Measurements from ENCODE around the gene MNT. TPM values are rescaled to one million over a fixed set of nuclear protein-coding genes. Genes with fewer than 3 reads are reported as not detected.

MNT gene
- total RNA-seq, 2 experiments from 2014 or later = 35.6 to 38.6 TPM

GRCh38 chr17:2406903-2407790 lies 6.3 kb upstream of the MNT start:
- peak overlapping the region; percentile 49 for H3K27ac Mint-ChIP-seq
- no peak for ATAC-seq (ENCODE audit: low read depth)
- POLR2A ChIA-PET = no interaction called here
- no peaks in the 10 kb centered on the region for H3K27me3 Mint-ChIP-seq
- H3K9me3 Mint-ChIP-seq = no peaks in the 10 kb centered on the region
- H3K36me3 Mint-ChIP-seq = peaks cover 2% of the 10 kb centered on the region
- no peak for DNase-seq
- no peak overlapping the region for H3K4me3 Mint-ChIP-seq
- H3K4me1 Mint-ChIP-seq = peaks cover 14% of the 10 kb centered on the region

GRCh38 chr17:2406271-2406902 lies 5.5 kb upstream of the MNT start:
- H3K27ac Mint-ChIP-seq = peak overlapping the region; percentile 49
- H3K27me3 Mint-ChIP-seq = no peaks in the 10 kb centered on the region
- no peak overlapping the region for H3K4me3 Mint-ChIP-seq
- peaks cover 2% of the 10 kb centered on the region for H3K36me3 Mint-ChIP-seq
- POLR2A ChIA-PET = no interaction called here
- no peak for DNase-seq
- no peak for ATAC-seq (ENCODE audit: low read depth)
- peaks cover 16% of the 10 kb centered on the region for H3K4me1 Mint-ChIP-seq
- H3K9me3 Mint-ChIP-seq = no peaks in the 10 kb centered on the region

DNA sequence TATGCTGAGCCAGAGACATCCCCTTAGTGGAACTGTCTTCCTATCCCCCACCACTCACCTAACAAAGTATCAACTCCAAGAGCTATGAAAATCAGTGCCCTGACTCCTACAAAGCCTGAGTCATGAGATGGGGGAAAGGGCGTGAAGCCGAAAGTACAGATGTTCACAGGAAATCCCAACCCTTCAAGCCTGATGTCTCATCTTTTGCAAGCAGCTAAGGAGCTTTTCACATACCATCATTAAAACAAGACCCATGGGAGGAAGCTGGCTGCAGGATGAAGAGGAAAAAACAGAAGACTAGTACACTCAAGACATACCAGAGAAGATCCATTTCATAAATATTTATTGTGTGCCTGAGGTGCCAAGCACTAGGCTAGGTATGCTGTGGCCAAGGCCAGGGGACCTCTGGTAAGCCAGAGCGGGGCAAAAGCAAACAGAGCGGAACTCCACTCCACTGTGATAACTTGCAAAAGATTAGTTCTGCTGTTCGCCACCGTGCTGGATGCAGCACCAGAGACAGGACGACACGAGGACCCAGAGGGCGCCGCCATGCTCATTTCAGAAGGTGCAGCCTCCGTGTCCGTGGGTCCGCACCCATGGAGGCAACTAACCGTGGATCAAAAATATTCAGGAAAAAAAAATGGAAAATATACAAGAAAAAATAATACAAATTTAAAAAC lies 4.5 kb upstream of the MNT start:
- Mint-ChIP-seq H3K9me3 (no peaks in the 10 kb centered on the region), H3K4me3 (no peak overlapping the region), H3K27ac (no peak overlapping the region), H3K36me3 (no peaks in the 10 kb centered on the region), H3K27me3 (no peaks in the 10 kb centered on the region), H3K4me1 (peaks cover 16% of the 10 kb centered on the region)
- ATAC-seq (ENCODE audit: low read depth) (no peak), DNase-seq (no peak)
- POLR2A ChIA-PET = no interaction called here

DNA sequence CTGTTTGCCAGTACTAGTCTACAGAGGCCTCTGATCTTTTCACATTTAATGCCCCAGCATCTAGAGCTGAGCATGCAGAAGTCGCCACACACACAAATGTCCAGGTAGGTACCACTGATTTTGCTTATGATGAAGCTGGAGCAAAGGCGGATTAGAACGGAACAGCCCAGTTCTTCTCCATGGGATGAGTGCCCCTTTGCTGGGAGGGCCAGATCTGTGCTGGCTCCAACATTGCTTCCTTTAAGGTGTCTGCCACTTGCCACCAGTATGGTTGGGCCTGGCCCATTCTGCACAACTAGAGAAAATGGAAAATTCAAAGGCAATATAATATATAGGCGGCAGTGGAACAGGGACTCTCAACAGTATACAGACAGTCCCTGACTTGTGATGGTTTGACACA lies 2.2 kb upstream of the MNT start:
- DNase-seq (no peak), ATAC-seq (ENCODE audit: low read depth) (no peak)
- peak overlapping the region; percentile 85 for H3K4me3 Mint-ChIP-seq
- peak overlapping the region; percentile 85 for H3K27ac Mint-ChIP-seq
- POLR2A ChIA-PET = interaction anchor here (0.6 to 4.5 kb wide), 5 partner anchors 8 to 253 kb away, joined by 4 to 73 read pairs (median 7); no protein-coding TSS in a partner anchor
- no peaks in the 10 kb centered on the region for H3K36me3 Mint-ChIP-seq
- H3K9me3 Mint-ChIP-seq = no peaks in the 10 kb centered on the region
- H3K4me1 Mint-ChIP-seq = peaks cover 30% of the 10 kb centered on the region
- H3K27me3 Mint-ChIP-seq = no peaks in the 10 kb centered on the region

GRCh38 chr17:2402544-2402943 lies 1.7 kb upstream of the MNT start:
- H3K27ac Mint-ChIP-seq = peak overlapping the region; percentile 85
- no peaks in the 10 kb centered on the region for H3K36me3 Mint-ChIP-seq
- H3K9me3 Mint-ChIP-seq = no peaks in the 10 kb centered on the region
- ATAC-seq (ENCODE audit: low read depth) (no peak), DNase-seq (no peak)
- H3K27me3 Mint-ChIP-seq = no peaks in the 10 kb centered on the region
- peaks cover 34% of the 10 kb centered on the region for H3K4me1 Mint-ChIP-seq
- H3K4me3 Mint-ChIP-seq = peak overlapping the region; percentile 85
- POLR2A ChIA-PET = interaction anchor here (1.9 to 4.5 kb wide), 4 partner anchors 9 to 20 kb away, joined by 5 to 73 read pairs (median 12); no protein-coding TSS in a partner anchor

DNA sequence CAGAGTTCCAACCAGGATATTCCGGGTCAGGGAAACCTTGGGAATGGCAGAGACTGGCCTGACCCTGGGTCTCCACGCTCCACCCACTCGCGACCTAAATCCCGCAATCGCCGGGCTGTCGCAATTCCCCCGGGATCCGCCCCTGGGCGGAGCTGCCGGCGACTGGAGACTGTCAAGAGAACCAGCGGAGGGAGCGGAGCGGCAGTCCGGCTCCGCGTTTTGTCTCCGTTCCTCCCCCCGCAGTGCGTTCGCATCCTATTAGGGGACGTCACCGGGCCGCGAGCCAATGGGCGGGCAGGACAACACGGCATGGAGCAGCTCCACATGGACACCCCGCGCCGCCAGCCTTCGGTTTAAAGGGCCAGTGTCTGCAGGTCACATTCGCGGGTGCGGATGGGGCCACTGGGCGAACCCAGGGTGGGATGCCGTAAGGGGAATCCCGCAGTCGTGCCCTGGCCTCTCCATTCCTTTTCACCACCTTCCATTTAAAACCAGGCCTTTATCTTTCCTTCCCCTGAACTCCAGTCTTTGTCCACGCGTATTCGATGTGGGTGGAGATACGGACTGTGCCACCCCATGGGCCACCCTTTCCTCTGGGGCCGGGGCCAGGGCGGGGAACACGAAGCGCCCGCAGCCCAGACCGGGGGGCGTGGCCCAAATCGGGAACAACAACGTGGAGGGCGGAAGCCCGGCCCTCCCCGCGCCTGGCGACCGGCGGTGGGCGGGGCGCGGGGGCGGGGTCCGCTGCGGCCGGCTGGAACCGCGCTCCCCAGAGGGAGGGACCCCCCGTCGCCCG lies 764 bp upstream of the MNT start:
- Mint-ChIP-seq H3K9me3 (no peaks in the 10 kb centered on the region), H3K4me3 (peak overlapping the region; percentile 93), H3K4me1 (peaks cover 40% of the 10 kb centered on the region), H3K36me3 (no peaks in the 10 kb centered on the region), H3K27me3 (no peaks in the 10 kb centered on the region), H3K27ac (peak overlapping the region; percentile 98)
- POLR2A ChIA-PET = interaction anchor here (0.5 to 4.5 kb wide), 7 partner anchors 9 to 343 kb away, joined by 3 to 73 read pairs (median 5); partner anchors contain the start of gene TSR1
- ATAC-seq (ENCODE audit: low read depth) (peak; percentile 50), DNase-seq (peak; percentile 98)

DNA sequence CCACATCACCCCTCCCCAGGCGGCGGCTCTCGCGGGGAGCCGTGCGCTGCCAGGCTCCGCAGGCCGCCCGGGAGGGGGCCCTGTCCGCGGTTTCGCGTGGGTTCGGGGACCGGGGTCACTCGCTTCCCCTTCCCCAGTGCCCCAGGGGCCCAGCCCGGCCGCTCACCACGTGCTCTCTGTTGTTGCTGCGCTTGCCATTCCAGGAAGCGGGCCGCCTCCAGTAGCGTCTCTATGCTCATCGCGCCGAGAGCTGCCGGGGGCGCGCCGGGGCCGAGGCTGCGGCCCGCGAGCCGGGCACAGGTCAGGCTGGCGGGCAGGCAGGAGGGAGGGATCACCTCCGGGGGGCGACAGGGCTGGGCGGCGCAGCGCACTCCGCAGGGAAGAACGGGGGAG lies 390 bp downstream of the MNT start:
- peak overlapping the region; percentile 100 for H3K27ac Mint-ChIP-seq
- H3K27me3 Mint-ChIP-seq = no peaks in the 10 kb centered on the region
- H3K4me3 Mint-ChIP-seq = peak overlapping the region; percentile 93
- DNase-seq (peak; percentile 77), ATAC-seq (ENCODE audit: low read depth) (peak; percentile 3)
- H3K4me1 Mint-ChIP-seq = peaks cover 44% of the 10 kb centered on the region
- H3K9me3 Mint-ChIP-seq = no peaks in the 10 kb centered on the region
- H3K36me3 Mint-ChIP-seq = no peaks in the 10 kb centered on the region
- POLR2A ChIA-PET = interaction anchor here (1.6 to 4.5 kb wide), 4 partner anchors 8 to 342 kb away, joined by 3 to 73 read pairs (median 12); no protein-coding TSS in a partner anchor

DNA sequence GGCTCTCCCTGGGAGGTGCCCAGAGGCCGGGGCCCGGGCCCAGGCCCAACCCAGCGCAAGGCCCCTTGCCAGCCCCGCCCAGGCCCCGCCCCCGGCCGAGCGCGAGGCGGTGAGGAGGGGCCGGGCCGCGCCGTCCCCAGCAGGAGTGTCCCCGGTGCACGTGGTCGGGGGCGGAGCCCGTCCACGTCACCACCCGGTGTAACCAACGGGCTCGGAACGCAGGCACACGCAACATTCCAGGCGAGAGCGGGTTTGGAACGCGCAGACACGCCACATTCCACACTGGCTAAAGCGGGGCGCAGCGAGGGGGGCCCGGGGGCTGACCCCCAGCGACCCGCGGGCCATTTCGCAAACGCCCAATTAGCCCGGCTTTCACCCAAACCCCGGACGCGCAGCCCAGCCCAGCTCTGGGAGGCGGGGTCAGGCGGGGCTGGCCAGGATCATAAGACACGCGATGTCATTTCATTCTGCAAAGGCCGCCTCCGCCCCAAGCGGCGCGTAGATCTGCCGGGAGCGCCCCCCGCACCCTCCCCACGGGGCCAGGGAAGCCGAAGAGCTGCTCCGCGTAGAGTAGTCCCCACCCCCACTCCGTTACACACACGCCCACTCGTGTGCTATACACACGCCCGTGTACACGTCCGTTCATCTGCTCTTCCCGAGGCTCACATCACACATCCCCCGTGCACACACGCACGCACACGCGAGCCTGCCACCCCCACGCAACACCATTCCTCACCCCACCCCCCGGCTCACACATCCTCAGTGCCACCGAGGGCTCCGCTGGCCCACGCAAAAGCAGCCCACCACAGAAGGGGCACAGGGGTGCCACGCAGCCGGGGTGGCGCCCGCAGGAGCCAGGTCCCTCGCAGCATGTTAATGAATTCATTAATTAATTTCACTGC lies 1.0 kb downstream of the MNT start:
- H3K27ac Mint-ChIP-seq = peak overlapping the region; percentile 100
- POLR2A ChIA-PET = interaction anchor here (0.6 to 4.5 kb wide), 7 partner anchors 8 to 264 kb away, joined by 3 to 73 read pairs (median 4); partner anchors contain the start of gene TSR1
- H3K9me3 Mint-ChIP-seq = no peaks in the 10 kb centered on the region
- H3K27me3 Mint-ChIP-seq = no peaks in the 10 kb centered on the region
- DNase-seq (peak; percentile 98), ATAC-seq (ENCODE audit: low read depth) (peak; percentile 51)
- H3K4me1 Mint-ChIP-seq = peaks cover 41% of the 10 kb centered on the region
- peak overlapping the region; percentile 93 for H3K4me3 Mint-ChIP-seq
- no peaks in the 10 kb centered on the region for H3K36me3 Mint-ChIP-seq

- ATAC-seq (ENCODE audit: low read depth) (no peak), DNase-seq (no peak)
- Mint-ChIP-seq H3K27ac (peak overlapping the region; percentile 100), H3K4me1 (peaks cover 41% of the 10 kb centered on the region), H3K9me3 (no peaks in the 10 kb centered on the region), H3K27me3 (no peaks in the 10 kb centered on the region), H3K36me3 (no peaks in the 10 kb centered on the region), H3K4me3 (peak overlapping the region; percentile 93)
- POLR2A ChIA-PET = interaction anchor here (0.9 to 4.2 kb wide), 5 partner anchors 8 to 63 kb away, joined by 3 to 20 read pairs (median 4); partner anchors contain the start of gene TSR1
These were observed 1.9 kb downstream of the MNT start for GRCh38 chr17:2398655-2399571.

GRCh38 chr17:2398182-2398581 lies 2.7 kb downstream of the MNT start:
- ATAC-seq (ENCODE audit: low read depth) (no peak), DNase-seq (no peak)
- Mint-ChIP-seq H3K4me3 (peak overlapping the region; percentile 93), H3K27ac (peak overlapping the region; percentile 76), H3K36me3 (no peaks in the 10 kb centered on the region), H3K27me3 (no peaks in the 10 kb centered on the region), H3K4me1 (peaks cover 41% of the 10 kb centered on the region), H3K9me3 (no peaks in the 10 kb centered on the region)
- POLR2A ChIA-PET = interaction anchor here (0.5 to 4.2 kb wide), 2 partner anchors 15 to 430 kb away, joined by 3 to 20 read pairs; no protein-coding TSS in a partner anchor

Measured in activated naive CD8-positive, alpha-beta T cell treated with anti-CD3 and anti-CD28 coated beads, Interleukin-2, amount 10 ng/mL, durations not matched to agents 7 days and 5 days (primary cell).